SK-N-SH (cell line): ENCODE measurements around the gene DLG2. TPM values are rescaled to one million over a fixed set of nuclear protein-coding genes. Genes with fewer than 3 reads are reported as not detected.

Source experiments
- CTCF ChIA-PET: fragments of 300-600, 350-600 bp; formaldehyde crosslinking; extraction: SDS; loops from one replicate; lab custom pipeline; 2021; lab: Yijun Ruan, JAX
- POLR2A ChIA-PET: fragments of 350-600 bp; sonication (Branson Sonifier 250); formaldehyde crosslinking; extraction: SDS; loops from one replicate; lab custom pipeline; 2020; ENCODE audit warnings: antibody characterized with exemption, inconsistent platforms; lab: Yijun Ruan, JAX
- DNase-seq: peaks from one replicate; pipeline ENCODE4 v3.0.0; 2012
- H2AFZ ChIP-seq: fragments of 200-600 bp; sonication (generic); 2 replicates; pipeline ENCODE4 v1.8.1; 2016; ENCODE audit warnings: antibody characterized with exemption, mild to moderate bottlenecking, low read depth
- H3F3A ChIP-seq: fragments of 200-600 bp; sonication (generic); replicated peaks from 2 replicates; pipeline ENCODE3; 2016; ENCODE audit warnings: antibody characterized with exemption, mild to moderate bottlenecking; ENCODE audit not compliant: insufficient read depth
- H3K27ac ChIP-seq, 2 experiments: fragments of 200-500 bp in 1 of 2; fragments of 200-600 bp in 1 of 2; sonication (Bioruptor generic) in 1 of 2; sonication (generic), shearing (Covaris generic) in 1 of 2; 2 replicates each; pipeline versions ENCODE4 v1.5.1 to v1.6.1; 2014 to 2016; ENCODE audit warnings: low read depth in 2 of 2, inconsistent platforms in 1 of 2, low read length in 1 of 2, mild to moderate bottlenecking in 1 of 2, mixed read lengths in 1 of 2
- H3K27me3 ChIP-seq: fragments of 200-600 bp; sonication (generic), shearing (Covaris generic); 2 replicates; pipeline ENCODE4 v1.6.1; 2016; ENCODE audit warnings: mixed run types; ENCODE audit not compliant: insufficient read depth
- H3K36me3 ChIP-seq, 2 experiments: fragments of 200-500 bp in 1 of 2; fragments of 200-600 bp in 1 of 2; sonication (Bioruptor generic) in 1 of 2; sonication (generic) in 1 of 2; replicated peaks in 1 of 2; 2 replicates each; pipeline versions ENCODE3 to v1.5.1; 2014 to 2016; ENCODE audit warnings: low read length in 1 of 2, mild to moderate bottlenecking in 1 of 2; ENCODE audit not compliant: insufficient read depth in 2 of 2, control insufficient read depth in 1 of 2
- H3K4me1 ChIP-seq, 2 experiments: fragments of 200-500 bp in 1 of 2; fragments of 200-600 bp in 1 of 2; sonication (Bioruptor generic) in 1 of 2; sonication (generic), shearing (Covaris generic) in 1 of 2; 2 replicates each; pipeline versions ENCODE4 v1.5.1 to v1.6.1; 2014 to 2016; ENCODE audit warnings: low read depth in 1 of 2, low read length in 1 of 2, mixed run types in 1 of 2; ENCODE audit not compliant: insufficient read depth in 2 of 2, control insufficient read depth in 1 of 2
- H3K4me2 ChIP-seq: fragments of 200-600 bp; sonication (generic), shearing (Covaris generic); 2 replicates; pipeline ENCODE4 v1.6.1; 2017; ENCODE audit warnings: mixed run types
- H3K4me3 ChIP-seq, 2 experiments: fragments of 200-500 bp in 1 of 2; fragments of 200-600 bp in 1 of 2; sonication (Bioruptor generic) in 1 of 2; sonication (generic), shearing (Covaris generic) in 1 of 2; 2 replicates each; pipeline versions ENCODE4 v1.5.1 to v1.8.1; 2014 to 2016; ENCODE audit warnings: low read depth in 2 of 2, inconsistent platforms in 1 of 2, low read length in 1 of 2, mild to moderate bottlenecking in 1 of 2, mixed read lengths in 1 of 2, moderate library complexity in 1 of 2
- H3K79me2 ChIP-seq: fragments of 200-600 bp; sonication (generic); 2 replicates; pipeline ENCODE4 v1.8.1; 2017; ENCODE audit warnings: mild to moderate bottlenecking; ENCODE audit not compliant: insufficient read depth
- H3K9ac ChIP-seq: fragments of 200-600 bp; sonication (generic); 2 replicates; pipeline ENCODE4 v1.6.1; 2017; ENCODE audit warnings: mixed run types
- H3K9me2 ChIP-seq: fragments of 200-600 bp; sonication (generic); 2 replicates; pipeline ENCODE4 v1.6.1; 2017; ENCODE audit warnings: mixed run types
- H3K9me3 ChIP-seq: fragments of 200-600 bp; sonication (generic); 2 replicates; pipeline ENCODE4 v1.6.1; 2017; ENCODE audit warnings: mixed run types, mild to moderate bottlenecking, moderate library complexity
- H4K20me1 ChIP-seq: fragments of 200-600 bp; sonication (generic); 2 replicates; pipeline ENCODE4 v1.6.1; 2017; ENCODE audit warnings: mild to moderate bottlenecking, mixed run types; ENCODE audit not compliant: insufficient read depth
- CHD2 ChIP-seq: fragments of 150-350 bp; IDR thresholded peaks from 2 replicates; pipeline ENCODE4 v1.6.1; 2018; ENCODE audit warnings: low read length; ENCODE audit not compliant: partially characterized antibody
- CTCF ChIP-seq: fragments of 200-600 bp; sonication (generic); IDR thresholded peaks from 2 replicates; pipeline ENCODE4 v1.6.1; 2017; ENCODE audit warnings: antibody characterized with exemption, mild to moderate bottlenecking, moderate library complexity
- ELF1 ChIP-seq: IDR thresholded peaks from 2 replicates; pipeline ENCODE4 v1.4.0; 2012
- EP300 ChIP-seq, 2 experiments: IDR thresholded peaks; 2 replicates each; pipeline versions ENCODE4 v1.4.0 to v1.6.1; 2012; ENCODE audit warnings: borderline replicate concordance in 1 of 2, low read depth in 1 of 2, low read length in 1 of 2
- EZH2phosphoT487 ChIP-seq: fragments of 200-600 bp; sonication (generic); IDR thresholded peaks from 2 replicates; pipeline ENCODE4 v1.6.1; 2017; ENCODE audit warnings: low read depth, mixed run types, mild to moderate bottlenecking, antibody characterized with exemption, moderate library complexity, borderline replicate concordance
- FOSL2 ChIP-seq: IDR thresholded peaks from 2 replicates; pipeline ENCODE4 v1.4.0; 2012; ENCODE audit warnings: low read depth, mild to moderate bottlenecking, moderate library complexity, borderline replicate concordance
- FOXJ3 ChIP-seq: sonication (generic); formaldehyde crosslinking; IDR thresholded peaks from 2 replicates; pipeline ENCODE4 v1.5.1; 2020; ENCODE audit warnings: mild to moderate bottlenecking, missing genetic modification reagents
- GATA2 ChIP-seq: sonication (generic); formaldehyde crosslinking; IDR thresholded peaks from 2 replicates; pipeline ENCODE4 v1.5.0; 2020; ENCODE audit warnings: mild to moderate bottlenecking, missing genetic modification reagents
- MAX ChIP-seq: IDR thresholded peaks from 2 replicates; pipeline ENCODE4 v1.4.0; 2012; ENCODE audit warnings: low read depth
- MXI1 ChIP-seq: IDR thresholded peaks from 2 replicates; pipeline ENCODE4 v1.6.1; 2012; ENCODE audit warnings: mild to moderate bottlenecking, low read depth, low read length, improper control_type of control experiment
- NFIC ChIP-seq: IDR thresholded peaks from 2 replicates; pipeline ENCODE4 v1.4.0; 2012; ENCODE audit warnings: borderline replicate concordance
- PBX3 ChIP-seq: IDR thresholded peaks from 2 replicates; pipeline ENCODE4; 2012
- RAD21 ChIP-seq: IDR thresholded peaks from 2 replicates; pipeline ENCODE4 v1.6.1; 2012; ENCODE audit warnings: mild to moderate bottlenecking, low read length
- RCOR1 ChIP-seq: fragments of 150-350 bp; IDR thresholded peaks from 2 replicates; pipeline ENCODE4 v1.6.1; 2017; ENCODE audit warnings: antibody characterized with exemption, low read length
- SIN3A ChIP-seq: IDR thresholded peaks from 2 replicates; pipeline ENCODE4 v1.6.1; 2012; ENCODE audit warnings: low read depth, mild to moderate bottlenecking, low read length, moderate library complexity, borderline replicate concordance
- TAF1 ChIP-seq: IDR thresholded peaks from 2 replicates; pipeline ENCODE4 v1.6.1; 2012; ENCODE audit warnings: low read depth, mild to moderate bottlenecking, low read length, moderate library complexity, borderline replicate concordance
- TEAD4 ChIP-seq: IDR thresholded peaks from 2 replicates; pipeline ENCODE4 v1.4.0; 2012; ENCODE audit warnings: mild to moderate bottlenecking, borderline replicate concordance; ENCODE audit not compliant: insufficient read depth
- USF1 ChIP-seq: IDR thresholded peaks from 2 replicates; pipeline ENCODE4 v1.4.0; 2012; ENCODE audit warnings: low read depth, borderline replicate concordance
- ZBTB33 ChIP-seq: IDR thresholded peaks from 2 replicates; pipeline ENCODE4 v1.4.0; 2012; ENCODE audit warnings: low read depth, borderline replicate concordance
- WGBS: methylation state at CpG from one replicate; pipeline ENCODE4 v1.1.6; 2017; ENCODE audit warnings: low lambda C conversion rate; 5-methylcytosine and 5-hydroxymethylcytosine counted together
- polyA plus RNA-seq, 3 experiments: library from polyadenylated mRNA; depleted of rRNA; stranded (reverse); fragments of >200 nt; gene quantifications; 2 replicates each; pipeline ENCODE4 v1.2.3, GENCODE V29; 2012

Gene DLG2
- polyA plus RNA-seq, 1 of the 3 experiments (the other 2 are of a cell fraction): 0.21 TPM

GRCh38 chr11:84929738-84930137, 697.4 kb downstream of the DLG2 start:
- DNase-seq: no peak
- no peak overlapping the region for H3K27ac ChIP-seq
- no peaks in the 10 kb centered on the region for H3K36me3 ChIP-seq
- no peaks in the 10 kb centered on the region for H3K9me3 ChIP-seq
- ChIA-PET POLR2A (no interaction called here), CTCF (no interaction called here)
- no peaks in the 10 kb centered on the region for H3F3A ChIP-seq
- H3K4me2 ChIP-seq: no peak overlapping the region
- H3K4me1 ChIP-seq: no peaks in the 10 kb centered on the region
- TF ChIP-seq ELF1: no peak
- no peak for TF ChIP-seq CHD2
- TF ChIP-seq MAX: no peak
- TF ChIP-seq FOXJ3 (CRISPR knock-in tag): no peak
- TF ChIP-seq EP300 (IDR thresholded peaks at IDR 0.05; ENCODE audit: borderline replicate concordance in 1 of 2, low read depth in 1 of 2, low read length in 1 of 2): no peak
- TF ChIP-seq TAF1: no peak
- no peak for TF ChIP-seq ZBTB33
- TF ChIP-seq RAD21: no peak
- TF ChIP-seq FOSL2: no peak
- no peak for TF ChIP-seq GATA2 (CRISPR knock-in tag)
- no peak for TF ChIP-seq TEAD4
- no peak for TF ChIP-seq NFIC
- TF ChIP-seq RCOR1: no peak
- TF ChIP-seq EZH2phosphoT487: no peak
- no peak for TF ChIP-seq CTCF
- TF ChIP-seq USF1: no peak
- TF ChIP-seq MXI1: no peak
- no peak for TF ChIP-seq SIN3A
- no peak for TF ChIP-seq PBX3
- TF ChIP-seq, all 33 proteins: peak for 0
- WGBS: 17% methylated on average over 2 of the region's 2 CpGs
- no peak overlapping the region for H3K9ac ChIP-seq
- H3K27me3 ChIP-seq: no peaks in the 10 kb centered on the region
- H3K4me3 ChIP-seq: no peak overlapping the region
- H2AFZ ChIP-seq: no peak overlapping the region
- H4K20me1 ChIP-seq: no peaks in the 10 kb centered on the region
- H3K79me2 ChIP-seq: no peaks in the 10 kb centered on the region
- H3K9me2 ChIP-seq: no peaks in the 10 kb centered on the region
